ENCODE results near the gene UNC5B. TPM values are rescaled to one million over a fixed set of nuclear protein-coding genes. Genes with fewer than 3 reads are reported as not detected.

Gene UNC5B
- total and polyA plus RNA-seq, 2 donors from 2014 or later = 5.5 to 22.6 TPM

DNA sequence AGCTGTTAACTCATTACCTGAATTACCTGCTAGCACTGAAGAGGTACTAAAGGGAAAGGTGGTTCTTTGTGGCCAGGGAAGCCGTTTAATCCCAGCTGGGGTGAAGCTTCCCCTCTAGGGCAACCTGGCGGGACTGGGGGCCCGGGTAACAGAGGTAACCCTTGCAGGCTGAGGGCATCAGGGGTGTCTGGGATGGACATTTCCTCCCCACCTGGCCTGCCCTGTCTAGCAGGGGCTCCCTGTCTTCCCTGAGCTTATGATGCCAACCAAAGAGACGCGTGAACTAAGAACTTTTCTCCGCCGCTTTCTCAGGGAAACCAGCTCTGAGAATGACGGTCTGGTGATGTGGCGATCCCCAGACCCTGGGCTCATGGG, 52.8 kb downstream of the UNC5B start:
- no peak for FAIRE-seq
- H3K4me3 ChIP-seq (ENCODE audit: low read length in 3 of 3) = no peak overlapping the region
- no peak overlapping the region for H3K27ac ChIP-seq (ENCODE audit: low read depth in 2 of 2, low read length in 2 of 2)
- TF ChIP-seq, protein P1, sequence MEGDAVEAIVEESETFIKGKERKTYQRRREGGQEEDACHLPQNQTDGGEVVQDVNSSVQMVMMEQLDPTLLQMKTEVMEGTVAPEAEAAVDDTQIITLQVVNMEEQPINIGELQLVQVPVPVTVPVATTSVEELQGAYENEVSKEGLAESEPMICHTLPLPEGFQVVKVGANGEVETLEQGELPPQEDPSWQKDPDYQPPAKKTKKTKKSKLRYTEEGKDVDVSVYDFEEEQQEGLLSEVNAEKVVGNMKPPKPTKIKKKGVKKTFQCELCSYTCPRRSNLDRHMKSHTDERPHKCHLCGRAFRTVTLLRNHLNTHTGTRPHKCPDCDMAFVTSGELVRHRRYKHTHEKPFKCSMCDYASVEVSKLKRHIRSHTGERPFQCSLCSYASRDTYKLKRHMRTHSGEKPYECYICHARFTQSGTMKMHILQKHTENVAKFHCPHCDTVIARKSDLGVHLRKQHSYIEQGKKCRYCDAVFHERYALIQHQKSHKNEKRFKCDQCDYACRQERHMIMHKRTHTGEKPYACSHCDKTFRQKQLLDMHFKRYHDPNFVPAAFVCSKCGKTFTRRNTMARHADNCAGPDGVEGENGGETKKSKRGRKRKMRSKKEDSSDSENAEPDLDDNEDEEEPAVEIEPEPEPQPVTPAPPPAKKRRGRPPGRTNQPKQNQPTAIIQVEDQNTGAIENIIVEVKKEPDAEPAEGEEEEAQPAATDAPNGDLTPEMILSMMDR (IDR thresholded peaks at IDR 0.05; ENCODE audit: borderline replicate concordance, extremely low read depth, insufficient read depth) = no peak
- no peaks in the 10 kb centered on the region for H3K27me3 ChIP-seq (ENCODE audit: control insufficient read depth, insufficient read depth, low read length)
- intact Hi-C loops (cut with DNase I) = no loop called here
- DNase-seq = no peak
- H3K36me3 ChIP-seq (ENCODE audit: control insufficient read depth in 2 of 3, insufficient read depth in 3 of 3, low read length in 3 of 3) = no peaks in the 10 kb centered on the region
- H3K4me1 ChIP-seq (ENCODE audit: control insufficient read depth in 2 of 3, insufficient read depth in 2 of 3, low read depth in 1 of 3, low read length in 3 of 3) = peaks cover 0 to 23% (median 0%) of the 10 kb centered on the region in 3 donors
- no peaks in the 10 kb centered on the region for H3K9me3 ChIP-seq (ENCODE audit: control insufficient read depth in 2 of 3, insufficient read depth in 1 of 3, low read length in 3 of 3)
- H3K9ac ChIP-seq (ENCODE audit: low read length in 3 of 3) = no peak overlapping the region

DNA sequence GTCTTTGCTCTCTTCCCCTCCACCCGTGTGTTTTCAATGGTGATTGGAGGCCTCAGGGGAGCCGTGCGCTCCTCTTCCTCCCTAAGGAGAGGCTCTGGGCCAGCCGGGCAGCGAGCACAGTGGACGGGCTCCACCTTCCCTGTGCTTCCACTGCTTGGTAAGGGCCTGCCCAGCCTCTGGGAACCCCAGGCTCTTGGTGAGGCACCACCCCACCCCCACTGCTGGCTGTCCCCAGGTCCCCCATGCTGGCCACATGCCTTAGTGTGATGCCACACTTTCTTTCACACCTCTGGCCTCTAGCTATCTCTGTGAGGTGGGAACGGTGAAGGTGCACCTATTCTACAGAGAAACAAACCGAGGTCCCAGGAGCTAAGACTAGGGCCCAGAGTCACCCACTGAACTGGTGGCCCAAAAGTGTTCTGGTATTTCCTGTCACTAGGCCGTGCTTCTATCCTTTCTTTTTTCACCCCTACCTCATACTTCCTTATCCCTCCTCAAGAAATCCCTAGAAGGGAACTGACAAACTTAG, 53.3 kb downstream of the UNC5B start:
- H3K9ac ChIP-seq (ENCODE audit: low read length in 3 of 3) = no peak overlapping the region

DNA sequence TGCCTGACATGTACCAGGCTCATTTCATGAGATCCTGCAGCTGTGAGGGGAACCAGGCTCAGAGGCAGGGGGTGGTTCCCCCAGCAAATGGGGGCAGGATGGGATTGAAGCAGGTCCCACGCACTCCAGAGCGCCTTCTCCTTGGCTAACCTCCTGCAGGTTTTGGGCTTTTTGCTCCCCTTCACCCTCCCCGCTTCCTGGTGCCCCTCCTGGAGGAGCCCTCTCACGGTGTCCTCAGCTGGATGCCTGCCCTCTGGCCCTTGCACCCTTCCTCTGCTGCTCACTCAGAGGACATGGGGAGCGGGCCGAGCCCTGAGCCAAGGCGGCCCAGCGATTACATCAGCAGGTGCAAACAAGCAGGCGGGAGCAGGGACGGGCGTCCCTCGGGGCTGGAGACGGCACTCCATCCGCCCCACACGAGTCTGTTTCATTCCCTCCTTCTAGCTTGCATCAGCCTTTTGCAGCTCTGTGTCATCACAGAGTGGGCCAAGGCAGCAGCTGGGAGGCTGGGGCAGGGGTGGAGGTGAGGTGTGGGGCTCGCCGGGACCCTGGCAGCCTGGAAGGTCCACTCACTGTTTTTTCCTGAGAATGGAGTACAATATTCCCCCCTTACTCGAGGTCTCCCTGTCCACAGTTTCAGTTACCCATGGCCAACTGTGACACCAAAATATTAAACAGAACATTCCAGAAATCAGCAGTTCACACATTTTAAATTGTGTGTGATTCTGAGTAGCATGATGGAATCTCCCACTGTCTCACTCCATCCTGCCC, 54.0 kb downstream of the UNC5B start:
- TF ChIP-seq, protein P1 (IDR thresholded peaks at IDR 0.05; ENCODE audit: borderline replicate concordance, extremely low read depth, insufficient read depth) = no peak
- DNase-seq = peak in 2 of 5 donors; percentile 56 to 90
- Histone ChIP-seq H3K4me1 (ENCODE audit: control insufficient read depth in 2 of 3, insufficient read depth in 2 of 3, low read depth in 1 of 3, low read length in 3 of 3) (peaks cover 0 to 22% (median 0%) of the 10 kb centered on the region in 3 donors), H3K27ac (ENCODE audit: low read depth in 2 of 2, low read length in 2 of 2) (no peak overlapping the region), H3K4me3 (ENCODE audit: low read length in 3 of 3) (no peak overlapping the region), H3K36me3 (ENCODE audit: control insufficient read depth in 2 of 3, insufficient read depth in 3 of 3, low read length in 3 of 3) (no peaks in the 10 kb centered on the region), H3K9ac (ENCODE audit: low read length in 3 of 3) (no peak overlapping the region), H3K27me3 (ENCODE audit: control insufficient read depth, insufficient read depth, low read length) (no peaks in the 10 kb centered on the region), H3K9me3 (ENCODE audit: control insufficient read depth in 2 of 3, insufficient read depth in 1 of 3, low read length in 3 of 3) (no peaks in the 10 kb centered on the region)
- no peak for FAIRE-seq
- intact Hi-C loops (cut with DNase I) = no loop called here

More for the DNA sequence above, 53.3 kb downstream of the UNC5B start:
- FAIRE-seq (no peak), DNase-seq (no peak)
- no peak overlapping the region for H3K27ac ChIP-seq (ENCODE audit: low read depth in 2 of 2, low read length in 2 of 2)
- H3K27me3 ChIP-seq (ENCODE audit: control insufficient read depth, insufficient read depth, low read length) = no peaks in the 10 kb centered on the region
- no peaks in the 10 kb centered on the region for H3K36me3 ChIP-seq (ENCODE audit: control insufficient read depth in 2 of 3, insufficient read depth in 3 of 3, low read length in 3 of 3)
- H3K4me3 ChIP-seq (ENCODE audit: low read length in 3 of 3) = no peak overlapping the region
- H3K9me3 ChIP-seq (ENCODE audit: control insufficient read depth in 2 of 3, insufficient read depth in 1 of 3, low read length in 3 of 3) = no peaks in the 10 kb centered on the region
- TF ChIP-seq, protein P1 (IDR thresholded peaks at IDR 0.05; ENCODE audit: borderline replicate concordance, extremely low read depth, insufficient read depth) = no peak
- H3K4me1 ChIP-seq (ENCODE audit: control insufficient read depth in 2 of 3, insufficient read depth in 2 of 3, low read depth in 1 of 3, low read length in 3 of 3) = peaks cover 0 to 22% (median 0%) of the 10 kb centered on the region in 3 donors
- intact Hi-C loops (cut with DNase I) = no loop called here

Measured in kidney (tissue), 14 donors.